ENCODE data around the gene GLIS1. TPM values are rescaled to one million over a fixed set of nuclear protein-coding genes. Genes with fewer than 3 reads are reported as not detected.

The GLIS1 gene
- total RNA-seq, 1 donor from 2014 or later, result not detected

DNA sequence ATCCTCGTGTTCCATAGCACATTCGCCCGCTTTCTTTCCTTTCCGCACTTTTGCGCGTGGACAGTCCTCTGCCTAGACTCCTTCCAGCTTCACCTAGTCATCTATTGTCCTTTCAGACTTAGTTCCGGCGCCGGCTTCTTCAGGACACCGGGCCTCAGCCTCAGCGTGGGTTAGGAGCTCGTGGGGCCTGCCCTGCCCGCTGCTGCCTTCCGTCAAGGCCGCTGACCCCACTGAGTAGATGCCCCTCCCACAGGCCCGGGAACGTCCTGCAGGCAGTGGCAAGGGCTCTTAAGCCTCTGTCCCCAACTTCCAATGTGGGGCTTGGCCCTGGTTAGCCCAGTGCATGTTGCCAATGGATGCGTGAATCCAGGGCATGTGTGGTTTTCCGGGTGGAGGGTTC is 268.4 kb downstream of the GLIS1 start:
- Mint-ChIP-seq H3K4me3 (no peak overlapping the region), H3K27ac (no peak overlapping the region), H3K36me3 (ENCODE audit: low read depth) (no peaks in the 10 kb centered on the region), H3K4me1 (no peaks in the 10 kb centered on the region), H3K9me3 (no peaks in the 10 kb centered on the region), H3K27me3 (no peaks in the 10 kb centered on the region)
- DNase-seq (no peak), ATAC-seq (ENCODE audit: low read depth) (no peak)
- TF ChIP-seq, protein P1, sequence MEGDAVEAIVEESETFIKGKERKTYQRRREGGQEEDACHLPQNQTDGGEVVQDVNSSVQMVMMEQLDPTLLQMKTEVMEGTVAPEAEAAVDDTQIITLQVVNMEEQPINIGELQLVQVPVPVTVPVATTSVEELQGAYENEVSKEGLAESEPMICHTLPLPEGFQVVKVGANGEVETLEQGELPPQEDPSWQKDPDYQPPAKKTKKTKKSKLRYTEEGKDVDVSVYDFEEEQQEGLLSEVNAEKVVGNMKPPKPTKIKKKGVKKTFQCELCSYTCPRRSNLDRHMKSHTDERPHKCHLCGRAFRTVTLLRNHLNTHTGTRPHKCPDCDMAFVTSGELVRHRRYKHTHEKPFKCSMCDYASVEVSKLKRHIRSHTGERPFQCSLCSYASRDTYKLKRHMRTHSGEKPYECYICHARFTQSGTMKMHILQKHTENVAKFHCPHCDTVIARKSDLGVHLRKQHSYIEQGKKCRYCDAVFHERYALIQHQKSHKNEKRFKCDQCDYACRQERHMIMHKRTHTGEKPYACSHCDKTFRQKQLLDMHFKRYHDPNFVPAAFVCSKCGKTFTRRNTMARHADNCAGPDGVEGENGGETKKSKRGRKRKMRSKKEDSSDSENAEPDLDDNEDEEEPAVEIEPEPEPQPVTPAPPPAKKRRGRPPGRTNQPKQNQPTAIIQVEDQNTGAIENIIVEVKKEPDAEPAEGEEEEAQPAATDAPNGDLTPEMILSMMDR (IDR thresholded peaks at IDR 0.05), result no peak
- CTCF ChIA-PET, result no interaction called here
- intact Hi-C loops (cut with micrococcal nuclease), result loop anchor here (5.0 kb wide), 1 partner anchor 193 kb away; no protein-coding TSS in a partner anchor
- POLR2A ChIA-PET, result no interaction called here

DNA sequence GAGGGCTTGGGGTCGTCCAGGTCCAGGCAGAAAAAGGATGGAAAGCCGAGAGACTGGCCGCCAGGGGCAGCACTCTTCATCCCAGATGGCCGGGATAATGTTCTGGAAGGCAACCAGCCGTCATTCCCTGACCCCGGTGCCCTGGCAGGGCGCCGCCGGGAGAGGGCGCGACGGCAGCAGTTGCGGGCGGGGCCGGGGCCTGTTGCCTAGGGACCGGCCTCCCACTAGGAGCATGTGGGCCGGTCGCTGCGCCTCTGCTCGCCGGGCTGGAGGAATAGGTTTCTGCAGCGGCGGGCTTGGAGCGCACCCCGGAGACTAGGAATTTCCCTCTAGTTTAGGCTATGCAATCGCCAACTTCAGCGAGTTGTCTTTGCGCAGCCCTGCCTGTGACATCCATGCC is 268.8 kb downstream of the GLIS1 start:
- Mint-ChIP-seq H3K9me3 (no peaks in the 10 kb centered on the region), H3K4me1 (no peaks in the 10 kb centered on the region), H3K4me3 (no peak overlapping the region), H3K36me3 (ENCODE audit: low read depth) (no peaks in the 10 kb centered on the region), H3K27me3 (no peaks in the 10 kb centered on the region), H3K27ac (no peak overlapping the region)
- CTCF ChIA-PET, result no interaction called here
- POLR2A ChIA-PET, result no interaction called here
- TF ChIP-seq, protein P1 (IDR thresholded peaks at IDR 0.05), result no peak
- ATAC-seq (ENCODE audit: low read depth) (no peak), DNase-seq (no peak)
- intact Hi-C loops (cut with micrococcal nuclease), result loop anchor here (5.0 kb wide), 1 partner anchor 193 kb away; no protein-coding TSS in a partner anchor

DNA sequence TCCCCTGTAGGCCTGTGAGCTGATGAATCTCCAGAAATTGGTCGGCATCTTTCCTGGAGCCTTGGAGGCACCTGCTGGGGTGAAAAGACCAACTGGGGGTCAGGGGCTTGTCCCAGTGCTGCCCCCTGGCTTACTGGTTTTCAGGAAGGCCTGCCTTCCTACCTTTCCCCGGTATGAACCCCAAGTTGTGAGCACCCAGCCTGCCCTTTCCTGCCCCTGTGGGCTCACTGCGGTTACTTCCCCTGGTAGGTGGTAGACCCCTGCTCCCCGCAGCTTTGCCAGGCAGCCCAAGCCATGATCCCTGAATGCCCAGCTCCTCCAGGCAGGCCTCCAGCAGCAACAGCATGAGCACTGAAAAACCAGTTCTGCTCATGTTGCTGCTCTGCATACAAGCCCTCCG is 269.6 kb downstream of the GLIS1 start:
- Mint-ChIP-seq H3K9me3 (no peaks in the 10 kb centered on the region), H3K27ac (no peak overlapping the region), H3K27me3 (no peaks in the 10 kb centered on the region), H3K4me3 (no peak overlapping the region), H3K4me1 (no peaks in the 10 kb centered on the region), H3K36me3 (ENCODE audit: low read depth) (no peaks in the 10 kb centered on the region)
- CTCF ChIA-PET, result interaction anchor here (0.6 kb wide), 1 partner anchor 1154 kb away, joined by 3 read pairs; the partner anchor contains the start of gene FAM151A
- TF ChIP-seq, protein P1 (IDR thresholded peaks at IDR 0.05), result no peak
- no peak for DNase-seq
- no peak for ATAC-seq (ENCODE audit: low read depth)
- POLR2A ChIA-PET, result no interaction called here
- intact Hi-C loops (cut with micrococcal nuclease), result no loop called here

DNA sequence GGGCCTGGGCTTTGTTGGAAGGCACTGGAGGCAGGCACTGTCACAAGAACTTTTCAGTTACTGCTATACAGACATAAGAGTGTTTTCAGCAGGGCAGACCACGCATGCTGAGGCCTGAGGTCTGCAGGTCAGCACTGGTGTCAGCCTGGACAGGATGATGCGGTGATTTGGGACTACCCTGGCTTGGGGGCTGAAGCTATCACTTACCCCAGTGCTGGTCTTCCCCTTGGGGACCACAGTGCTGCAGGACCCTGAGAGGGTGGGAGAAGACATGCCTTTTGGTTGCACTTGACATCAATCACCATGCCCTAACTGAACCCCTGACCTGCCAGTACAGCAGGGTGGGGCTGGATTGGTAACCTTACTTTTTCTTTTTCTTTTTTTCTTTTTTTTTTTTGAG is 270.6 kb downstream of the GLIS1 start:
- Mint-ChIP-seq H3K36me3 (ENCODE audit: low read depth) (no peaks in the 10 kb centered on the region), H3K4me3 (no peak overlapping the region), H3K27me3 (no peaks in the 10 kb centered on the region), H3K27ac (no peak overlapping the region), H3K9me3 (no peaks in the 10 kb centered on the region), H3K4me1 (no peaks in the 10 kb centered on the region)
- ATAC-seq (ENCODE audit: low read depth) (no peak), DNase-seq (no peak)
- ChIA-PET POLR2A (no interaction called here), CTCF (no interaction called here)
- intact Hi-C loops (cut with micrococcal nuclease), result no loop called here
- TF ChIP-seq, protein P1 (IDR thresholded peaks at IDR 0.05), result no peak

DNA sequence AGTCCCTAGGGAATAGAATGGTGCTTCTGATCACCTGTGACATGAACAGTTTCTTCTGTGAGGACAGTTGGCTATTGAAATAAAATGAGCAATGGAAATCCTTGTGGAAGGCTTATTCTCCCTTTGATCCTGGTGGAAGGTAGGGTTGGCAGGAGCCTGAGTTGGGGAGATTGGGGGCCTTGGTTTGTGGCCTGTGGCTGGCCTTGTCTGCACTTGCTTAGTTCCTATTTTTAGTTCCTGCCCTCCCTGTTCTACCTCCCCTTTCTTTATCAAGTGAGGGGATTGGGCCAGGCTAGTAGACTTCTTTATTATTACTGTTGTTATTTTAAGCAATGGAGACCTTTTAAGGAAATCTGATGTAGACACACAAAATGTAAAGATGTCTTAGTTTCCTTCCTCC is 271.6 kb downstream of the GLIS1 start:
- Mint-ChIP-seq H3K27ac (no peak overlapping the region), H3K9me3 (no peaks in the 10 kb centered on the region)

More for the DNA sequence above, 271.6 kb downstream of the GLIS1 start:
- Mint-ChIP-seq H3K4me1 (no peaks in the 10 kb centered on the region), H3K36me3 (ENCODE audit: low read depth) (no peaks in the 10 kb centered on the region), H3K4me3 (no peak overlapping the region), H3K27me3 (peaks cover 2% of the 10 kb centered on the region)
- ChIA-PET CTCF (no interaction called here), POLR2A (no interaction called here)
- intact Hi-C loops (cut with micrococcal nuclease), result no loop called here
- DNase-seq, result no peak
- no peak for ATAC-seq (ENCODE audit: low read depth)
- TF ChIP-seq, protein P1 (IDR thresholded peaks at IDR 0.05), result no peak
